Liver (tissue), 9 donors: ENCODE measurements around the gene TRIO. TPM values are rescaled to one million over a fixed set of nuclear protein-coding genes. Genes with fewer than 3 reads are reported as not detected.

ENCODE experiments used
- DNase-seq: peaks from one replicate; pipeline ENCODE4 v3.0.0-alpha.2; 2017; ENCODE audit warnings: low spot score
- H3K27ac ChIP-seq, 2 donors: one replicate each; pipeline ENCODE4 v1.7.0; 2013; ENCODE audit warnings: inconsistent platforms in 2 of 2, low read length in 2 of 2, control low read depth in 1 of 2, low read depth in 1 of 2, mild to moderate bottlenecking in 1 of 2
- H3K27me3 ChIP-seq, 4 donors: one replicate each; pipeline versions ENCODE4 v1.6.1 to v1.7.0; 2013; ENCODE audit warnings: low read length in 3 of 4, inconsistent platforms in 1 of 4, mild to moderate bottlenecking in 1 of 4, moderate library complexity in 1 of 4; ENCODE audit not compliant: control insufficient read depth in 4 of 4, insufficient read depth in 4 of 4
- H3K36me3 ChIP-seq, 4 donors: one replicate each; pipeline versions ENCODE4 v1.6.1 to v1.7.0; 2013; ENCODE audit warnings: low read length in 3 of 4, mild to moderate bottlenecking in 3 of 4, low read depth in 1 of 4, moderate library complexity in 1 of 4; ENCODE audit not compliant: control insufficient read depth in 4 of 4, insufficient read depth in 3 of 4
- H3K4me1 ChIP-seq, 4 donors: one replicate each; pipeline versions ENCODE4 v1.6.1 to v1.7.0; 2013; ENCODE audit warnings: low read length in 3 of 4, mild to moderate bottlenecking in 3 of 4, moderate library complexity in 1 of 4; ENCODE audit not compliant: control insufficient read depth in 4 of 4, insufficient read depth in 4 of 4
- H3K4me3 ChIP-seq, 3 donors: one replicate each; pipeline versions ENCODE4 v1.6.1 to v1.7.0; 2013; ENCODE audit warnings: low read length in 3 of 3, control low read depth in 1 of 3, low read depth in 1 of 3, mild to moderate bottlenecking in 1 of 3
- H3K9ac ChIP-seq, 2 donors: one replicate each; pipeline ENCODE4 v1.7.0; 2013; ENCODE audit warnings: low read length in 2 of 2, mild to moderate bottlenecking in 2 of 2, moderate library complexity in 2 of 2, control low read depth in 1 of 2, low read depth in 1 of 2
- H3K9me3 ChIP-seq, 4 donors: one replicate each; pipeline versions ENCODE4 v1.6.1 to v1.7.0; 2013; ENCODE audit warnings: low read length in 3 of 4; ENCODE audit not compliant: control insufficient read depth in 4 of 4
- EGR1 ChIP-seq, 2 donors: IDR thresholded peaks; 2 replicates each; pipeline ENCODE4 v1.6.1; 2016 to 2018; ENCODE audit warnings: antibody characterized with exemption in 2 of 2, low read depth in 2 of 2
- FOXA1 ChIP-seq: IDR thresholded peaks from 2 replicates; pipeline ENCODE4 v1.6.1; 2016; ENCODE audit warnings: antibody characterized with exemption
- FOXA2 ChIP-seq: IDR thresholded peaks from 2 replicates; pipeline ENCODE4 v1.6.1; 2016; ENCODE audit warnings: antibody characterized with exemption
- GABPA ChIP-seq, 2 donors: IDR thresholded peaks in 1 of 2; conservative IDR thresholded peaks in 1 of 2; 2 replicates each; pipeline ENCODE4 v1.6.1; 2016; ENCODE audit warnings: antibody characterized with exemption in 2 of 2, mild to moderate bottlenecking in 1 of 2, moderate library complexity in 1 of 2
- HNF4A ChIP-seq, 2 donors: conservative IDR thresholded peaks; 2 replicates each; pipeline ENCODE4 v1.6.1; 2016; ENCODE audit warnings: antibody characterized with exemption in 2 of 2, mild to moderate bottlenecking in 2 of 2
- HNF4G ChIP-seq: IDR thresholded peaks from 2 replicates; pipeline ENCODE4 v1.6.1; 2016; ENCODE audit warnings: antibody characterized with exemption
- JUND ChIP-seq, 2 donors: IDR thresholded peaks; 2 replicates each; pipeline ENCODE4 v1.6.1; 2016; ENCODE audit warnings: antibody characterized with exemption in 2 of 2
- NR2F2 ChIP-seq: IDR thresholded peaks from 2 replicates; pipeline ENCODE4 v1.6.1; 2016; ENCODE audit warnings: antibody characterized with exemption
- RAD21 ChIP-seq, 2 donors: IDR thresholded peaks; 2 replicates each; pipeline ENCODE4 v1.6.1; 2016; ENCODE audit warnings: antibody characterized with exemption in 2 of 2, mild to moderate bottlenecking in 2 of 2
- RXRA ChIP-seq, 2 donors: IDR thresholded peaks; 2 replicates each; pipeline ENCODE4 v1.6.1; 2017 to 2018; ENCODE audit warnings: antibody characterized with exemption in 2 of 2, mild to moderate bottlenecking in 1 of 2
- SP1 ChIP-seq: IDR thresholded peaks from 2 replicates; pipeline ENCODE4 v1.6.1; 2018; ENCODE audit warnings: antibody characterized with exemption, mild to moderate bottlenecking
- TAF1 ChIP-seq: conservative IDR thresholded peaks from 2 replicates; pipeline ENCODE4 v1.6.1; 2016; ENCODE audit warnings: antibody characterized with exemption, mild to moderate bottlenecking
- YY1 ChIP-seq: IDR thresholded peaks from 2 replicates; pipeline ENCODE4 v1.6.1; 2016; ENCODE audit warnings: antibody characterized with exemption, mild to moderate bottlenecking
- WGBS: extraction: QIAGEN DNeasy Blood & Tissue Kit; methylation state at CpG from one replicate; pipeline ENCODE4 v1.1.7; 2013; 5-methylcytosine and 5-hydroxymethylcytosine counted together
- polyA plus RNA-seq, 2 donors: library from polyadenylated mRNA; stranded (reverse) in 1 of 2; unstranded in 1 of 2; fragments of 200-250 nt in 1 of 2; fragments of >200 nt in 1 of 2; fragmentation: Nextera tagmentation in 1 of 2; extraction: Ambion mirVana in 1 of 2; gene quantifications; one replicate each; pipeline versions ENCODE4 v1.2.1 to v1.2.3, GENCODE V29; 2013 to 2015
- total RNA-seq, 2 donors: library from RNA; depleted of rRNA; stranded (reverse); fragments of >200 nt; gene quantifications; one replicate each; pipeline ENCODE4 v1.2.3, GENCODE V29; 2014
- TF ChIP-seq, protein P1 (sequence below): IDR thresholded peaks from 2 replicates; pipeline ENCODE4 v1.6.1; 2016; ENCODE audit warnings: antibody characterized with exemption
- TF ChIP-seq, protein P2 (sequence below): IDR thresholded peaks from 2 replicates; pipeline ENCODE4 v1.6.1; 2016; ENCODE audit warnings: antibody characterized with exemption
- TF ChIP-seq, protein P3 (sequence below): IDR thresholded peaks from 2 replicates; pipeline ENCODE4 v1.6.1; 2016; ENCODE audit warnings: antibody characterized with exemption, mild to moderate bottlenecking
- TF ChIP-seq, protein P4 (sequence below): IDR thresholded peaks from 2 replicates; pipeline ENCODE4 v1.6.1; 2016; ENCODE audit warnings: antibody characterized with exemption
- TF ChIP-seq, protein P5 (sequence below): fragments of 150-350 bp; IDR thresholded peaks from 2 replicates; pipeline ENCODE4 v1.5.1; 2017; ENCODE audit warnings: improper control_type of control experiment, low read depth, low read length; ENCODE audit not compliant: missing input control
- donor health status: healthy.
- donor health status: healthy.
- donor health status: healthy.
- donor health status: healthy.
- donor health status: healthy.

Gene TRIO
- total and polyA plus RNA-seq, 4 donors, result 8.5 to 86.2 (median 16.0) TPM

DNA sequence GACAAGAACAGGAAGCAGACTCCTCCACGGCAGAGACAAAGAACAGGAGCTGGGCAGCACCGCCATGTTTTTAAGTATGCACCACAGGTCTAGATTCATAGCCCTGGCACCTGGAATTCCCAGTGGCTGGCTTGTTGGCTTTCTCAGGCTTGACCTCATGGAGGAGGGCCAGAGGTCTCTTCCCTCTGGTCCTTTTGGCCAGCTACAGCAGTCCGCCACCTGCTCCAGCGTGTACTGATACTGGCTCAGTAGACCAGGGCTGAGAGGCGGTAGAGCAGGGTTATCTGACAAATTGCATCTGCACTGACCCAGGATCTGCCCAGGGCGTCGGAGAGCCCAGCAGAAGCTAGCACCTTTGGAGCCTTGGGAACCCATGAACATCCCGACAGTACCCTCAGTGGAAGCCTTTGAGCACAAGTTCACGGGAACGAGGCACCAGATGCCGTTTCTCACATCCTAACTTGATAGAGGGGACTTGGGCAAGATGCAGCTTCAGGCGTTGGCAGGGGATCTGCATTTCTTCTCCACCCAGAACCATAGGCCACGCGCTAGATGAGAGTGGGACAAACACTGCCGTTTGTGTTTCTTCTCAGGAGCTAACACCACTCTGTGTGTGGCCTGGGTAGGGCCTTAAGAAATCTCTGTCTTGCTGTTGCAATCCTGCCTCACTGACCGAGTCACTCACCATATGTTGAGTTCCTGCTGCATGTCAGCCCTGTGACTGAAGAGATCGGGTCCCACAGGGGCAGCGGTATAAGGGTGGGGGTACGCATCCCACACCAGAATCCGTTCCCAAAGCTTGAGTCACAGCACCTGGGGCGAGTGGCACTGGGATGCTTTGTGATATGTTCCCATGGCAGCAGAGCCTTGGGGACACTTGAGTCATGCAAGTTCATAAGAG, 348.1 kb downstream of the TRIO start:
- no peak for DNase-seq
- peaks cover 8 to 66% (median 29%) of the 10 kb centered on the region in 4 donors for H3K36me3 ChIP-seq
- no peak overlapping the region for H3K4me3 ChIP-seq
- no peaks in the 10 kb centered on the region for H3K9me3 ChIP-seq
- H3K4me1 ChIP-seq, result no peaks in the 10 kb centered on the region
- no peak overlapping the region for H3K27ac ChIP-seq
- H3K27me3 ChIP-seq, result no peaks in the 10 kb centered on the region
- 93% methylated on average over 21 of the region's 21 CpGs for WGBS
- no peak overlapping the region for H3K9ac ChIP-seq
- TF ChIP-seq TAF1 (no peak), RAD21 (IDR thresholded peaks at IDR 0.05) (no peak), FOXA2 (no peak), NR2F2 (no peak), FOXA1 (no peak), HNF4G (no peak), GABPA (IDR thresholded peaks at IDR 0.05 in 1 of 2, conservative IDR thresholded peaks at IDR 0.05 in 1 of 2) (no peak), EGR1 (IDR thresholded peaks at IDR 0.05; ENCODE audit: low read depth in 2 of 2) (no peak), JUND (IDR thresholded peaks at IDR 0.05) (no peak), RXRA (IDR thresholded peaks at IDR 0.05) (no peak), HNF4A (conservative IDR thresholded peaks at IDR 0.05) (no peak), SP1 (no peak), YY1 (no peak)
- TF ChIP-seq, protein P1, sequence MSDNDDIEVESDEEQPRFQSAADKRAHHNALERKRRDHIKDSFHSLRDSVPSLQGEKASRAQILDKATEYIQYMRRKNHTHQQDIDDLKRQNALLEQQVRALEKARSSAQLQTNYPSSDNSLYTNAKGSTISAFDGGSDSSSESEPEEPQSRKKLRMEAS, result no peak
- TF ChIP-seq, protein P2, sequence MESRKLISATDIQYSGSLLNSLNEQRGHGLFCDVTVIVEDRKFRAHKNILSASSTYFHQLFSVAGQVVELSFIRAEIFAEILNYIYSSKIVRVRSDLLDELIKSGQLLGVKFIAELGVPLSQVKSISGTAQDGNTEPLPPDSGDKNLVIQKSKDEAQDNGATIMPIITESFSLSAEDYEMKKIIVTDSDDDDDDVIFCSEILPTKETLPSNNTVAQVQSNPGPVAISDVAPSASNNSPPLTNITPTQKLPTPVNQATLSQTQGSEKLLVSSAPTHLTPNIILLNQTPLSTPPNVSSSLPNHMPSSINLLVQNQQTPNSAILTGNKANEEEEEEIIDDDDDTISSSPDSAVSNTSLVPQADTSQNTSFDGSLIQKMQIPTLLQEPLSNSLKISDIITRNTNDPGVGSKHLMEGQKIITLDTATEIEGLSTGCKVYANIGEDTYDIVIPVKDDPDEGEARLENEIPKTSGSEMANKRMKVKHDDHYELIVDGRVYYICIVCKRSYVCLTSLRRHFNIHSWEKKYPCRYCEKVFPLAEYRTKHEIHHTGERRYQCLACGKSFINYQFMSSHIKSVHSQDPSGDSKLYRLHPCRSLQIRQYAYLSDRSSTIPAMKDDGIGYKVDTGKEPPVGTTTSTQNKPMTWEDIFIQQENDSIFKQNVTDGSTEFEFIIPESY, result no peak
- TF ChIP-seq, protein P3, sequence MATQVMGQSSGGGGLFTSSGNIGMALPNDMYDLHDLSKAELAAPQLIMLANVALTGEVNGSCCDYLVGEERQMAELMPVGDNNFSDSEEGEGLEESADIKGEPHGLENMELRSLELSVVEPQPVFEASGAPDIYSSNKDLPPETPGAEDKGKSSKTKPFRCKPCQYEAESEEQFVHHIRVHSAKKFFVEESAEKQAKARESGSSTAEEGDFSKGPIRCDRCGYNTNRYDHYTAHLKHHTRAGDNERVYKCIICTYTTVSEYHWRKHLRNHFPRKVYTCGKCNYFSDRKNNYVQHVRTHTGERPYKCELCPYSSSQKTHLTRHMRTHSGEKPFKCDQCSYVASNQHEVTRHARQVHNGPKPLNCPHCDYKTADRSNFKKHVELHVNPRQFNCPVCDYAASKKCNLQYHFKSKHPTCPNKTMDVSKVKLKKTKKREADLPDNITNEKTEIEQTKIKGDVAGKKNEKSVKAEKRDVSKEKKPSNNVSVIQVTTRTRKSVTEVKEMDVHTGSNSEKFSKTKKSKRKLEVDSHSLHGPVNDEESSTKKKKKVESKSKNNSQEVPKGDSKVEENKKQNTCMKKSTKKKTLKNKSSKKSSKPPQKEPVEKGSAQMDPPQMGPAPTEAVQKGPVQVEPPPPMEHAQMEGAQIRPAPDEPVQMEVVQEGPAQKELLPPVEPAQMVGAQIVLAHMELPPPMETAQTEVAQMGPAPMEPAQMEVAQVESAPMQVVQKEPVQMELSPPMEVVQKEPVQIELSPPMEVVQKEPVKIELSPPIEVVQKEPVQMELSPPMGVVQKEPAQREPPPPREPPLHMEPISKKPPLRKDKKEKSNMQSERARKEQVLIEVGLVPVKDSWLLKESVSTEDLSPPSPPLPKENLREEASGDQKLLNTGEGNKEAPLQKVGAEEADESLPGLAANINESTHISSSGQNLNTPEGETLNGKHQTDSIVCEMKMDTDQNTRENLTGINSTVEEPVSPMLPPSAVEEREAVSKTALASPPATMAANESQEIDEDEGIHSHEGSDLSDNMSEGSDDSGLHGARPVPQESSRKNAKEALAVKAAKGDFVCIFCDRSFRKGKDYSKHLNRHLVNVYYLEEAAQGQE, result no peak
- TF ChIP-seq, protein P4, sequence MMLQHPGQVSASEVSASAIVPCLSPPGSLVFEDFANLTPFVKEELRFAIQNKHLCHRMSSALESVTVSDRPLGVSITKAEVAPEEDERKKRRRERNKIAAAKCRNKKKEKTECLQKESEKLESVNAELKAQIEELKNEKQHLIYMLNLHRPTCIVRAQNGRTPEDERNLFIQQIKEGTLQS, result no peak
- TF ChIP-seq, protein P5, sequence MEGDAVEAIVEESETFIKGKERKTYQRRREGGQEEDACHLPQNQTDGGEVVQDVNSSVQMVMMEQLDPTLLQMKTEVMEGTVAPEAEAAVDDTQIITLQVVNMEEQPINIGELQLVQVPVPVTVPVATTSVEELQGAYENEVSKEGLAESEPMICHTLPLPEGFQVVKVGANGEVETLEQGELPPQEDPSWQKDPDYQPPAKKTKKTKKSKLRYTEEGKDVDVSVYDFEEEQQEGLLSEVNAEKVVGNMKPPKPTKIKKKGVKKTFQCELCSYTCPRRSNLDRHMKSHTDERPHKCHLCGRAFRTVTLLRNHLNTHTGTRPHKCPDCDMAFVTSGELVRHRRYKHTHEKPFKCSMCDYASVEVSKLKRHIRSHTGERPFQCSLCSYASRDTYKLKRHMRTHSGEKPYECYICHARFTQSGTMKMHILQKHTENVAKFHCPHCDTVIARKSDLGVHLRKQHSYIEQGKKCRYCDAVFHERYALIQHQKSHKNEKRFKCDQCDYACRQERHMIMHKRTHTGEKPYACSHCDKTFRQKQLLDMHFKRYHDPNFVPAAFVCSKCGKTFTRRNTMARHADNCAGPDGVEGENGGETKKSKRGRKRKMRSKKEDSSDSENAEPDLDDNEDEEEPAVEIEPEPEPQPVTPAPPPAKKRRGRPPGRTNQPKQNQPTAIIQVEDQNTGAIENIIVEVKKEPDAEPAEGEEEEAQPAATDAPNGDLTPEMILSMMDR, result no peak
